ENCODE measurements around the gene ELP5. TPM values are rescaled to one million over a fixed set of nuclear protein-coding genes. Genes with fewer than 3 reads are reported as not detected.

The ELP5 gene
- polyA plus RNA-seq, 4 donors: 43.7 to 61.9 (median 50.9) TPM

DNA sequence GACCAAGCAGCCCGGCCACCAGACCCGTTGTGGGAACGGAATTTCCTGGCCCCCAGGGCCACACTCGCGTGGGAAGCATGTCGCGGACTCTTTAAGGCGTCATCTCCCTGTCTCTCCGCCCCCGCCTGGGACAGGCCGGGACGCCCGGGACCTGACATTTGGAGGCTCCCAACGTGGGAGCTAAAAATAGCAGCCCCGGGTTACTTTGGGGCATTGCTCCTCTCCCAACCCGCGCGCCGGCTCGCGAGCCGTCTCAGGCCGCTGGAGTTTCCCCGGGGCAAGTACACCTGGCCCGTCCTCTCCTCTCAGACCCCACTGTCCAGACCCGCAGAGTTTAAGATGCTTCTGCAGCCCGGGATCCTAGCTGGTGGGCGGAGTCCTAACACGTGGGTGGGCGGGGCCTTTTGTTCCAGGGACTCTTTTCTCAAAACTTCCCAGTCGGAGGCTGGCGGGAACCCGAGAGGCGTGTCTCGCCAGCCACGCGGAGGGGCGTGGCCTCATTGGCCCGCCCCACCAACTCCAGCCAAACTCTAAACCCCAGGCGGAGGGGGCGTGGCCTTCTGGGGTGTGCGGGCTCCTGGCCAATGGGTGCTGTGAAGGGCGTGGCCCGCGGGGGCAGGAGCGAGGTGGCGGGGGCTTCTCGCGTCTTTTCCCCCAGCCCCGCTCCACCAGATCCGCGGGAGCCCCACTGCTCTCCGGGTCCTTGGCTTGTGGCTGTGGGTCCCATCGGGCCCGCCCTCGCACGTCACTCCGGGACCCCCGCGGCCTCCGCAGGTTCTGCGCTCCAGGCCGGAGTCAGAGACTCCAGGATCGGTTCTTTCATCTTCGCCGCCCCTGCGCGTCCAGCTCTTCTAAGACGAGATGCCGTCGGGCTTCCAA lies 29.3 kb downstream of the ELP5 start, which contains the start of gene SLC2A4:
TSS of gene SLC2A4 (plus strand) at position 645 of the 879 bp plus-strand sequence. CDS start at position 862, 217 bp downstream.
- peak; percentile 82 to 95 (median 90) for DNase-seq (ENCODE audit: low read depth in 4 of 4, low spot score in 2 of 4)

- no peak for DNase-seq (ENCODE audit: low read depth in 4 of 4, low spot score in 2 of 4)
Observed at GRCh38 chr17:7281953-7282751, 30.1 kb downstream of the ELP5 start.

- DNase-seq (ENCODE audit: low read depth in 4 of 4, low spot score in 2 of 4): no peak
Observed at GRCh38 chr17:7282752-7283321, 30.8 kb downstream of the ELP5 start.

- no peak for DNase-seq (ENCODE audit: low read depth in 4 of 4, low spot score in 2 of 4)
Observed at GRCh38 chr17:7283471-7284216, 31.6 kb downstream of the ELP5 start.

DNA sequence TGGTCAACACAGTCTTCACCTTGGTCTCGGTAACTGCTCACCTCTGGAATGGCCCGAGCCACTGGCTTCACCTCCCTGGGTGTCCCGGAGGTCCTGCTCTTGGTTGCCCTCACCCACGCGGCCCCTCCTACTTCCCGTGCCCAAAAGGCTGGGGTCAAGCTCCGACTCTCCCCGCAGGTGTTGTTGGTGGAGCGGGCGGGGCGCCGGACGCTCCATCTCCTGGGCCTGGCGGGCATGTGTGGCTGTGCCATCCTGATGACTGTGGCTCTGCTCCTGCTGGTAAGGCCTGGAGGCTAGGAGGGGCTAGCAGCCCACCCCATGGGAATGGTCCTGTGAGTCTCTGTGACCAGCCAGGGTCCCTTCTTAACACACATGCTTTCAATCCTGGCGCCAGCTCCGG lies 32.9 kb downstream of the ELP5 start:
- DNase-seq (ENCODE audit: low read depth in 4 of 4, low spot score in 2 of 4): no peak

- no peak for DNase-seq (ENCODE audit: low read depth in 4 of 4, low spot score in 2 of 4)
Observed at GRCh38 chr17:7285679-7286078, 33.7 kb downstream of the ELP5 start.

DNA sequence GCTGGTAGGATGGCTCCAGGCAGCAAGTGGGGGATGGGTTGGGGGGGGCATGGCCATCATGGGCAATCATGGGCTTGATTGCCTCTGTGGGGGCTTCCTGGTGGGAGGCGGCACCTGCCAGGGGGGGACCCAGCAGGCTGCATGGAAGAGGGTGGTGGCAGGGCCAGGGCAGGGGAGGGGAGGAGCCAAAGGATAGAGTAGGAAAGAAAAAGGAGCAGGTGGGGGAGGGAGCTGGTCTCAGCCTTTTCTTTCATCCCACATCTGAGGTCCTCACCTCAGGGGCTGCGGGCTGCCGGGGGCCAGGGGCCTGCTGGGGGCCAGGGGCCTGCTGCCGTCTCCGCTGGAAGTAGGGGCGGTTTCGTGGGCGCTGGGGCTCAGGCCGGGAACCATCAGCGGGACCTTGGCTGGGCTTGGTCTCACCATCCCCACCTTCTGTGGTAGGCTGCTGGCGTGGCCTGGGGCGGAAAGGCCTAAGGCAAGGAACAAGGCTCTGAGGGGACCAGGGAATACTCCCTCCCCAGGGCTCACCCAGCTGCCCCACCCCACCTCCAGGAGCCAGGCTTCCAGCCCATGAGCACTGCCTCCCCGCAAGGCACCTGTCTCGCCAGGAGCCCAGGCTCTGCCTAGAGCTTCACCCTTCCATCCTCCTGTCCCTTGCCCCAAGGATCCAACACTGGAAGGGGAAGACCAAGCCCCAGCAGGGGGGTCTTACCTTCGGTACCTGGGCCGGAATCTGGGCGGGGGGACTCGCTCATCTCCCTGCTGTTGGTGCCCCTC lies 37.4 kb downstream of the ELP5 start:
- DNase-seq (ENCODE audit: low read depth in 4 of 4, low spot score in 2 of 4): no peak

GRCh38 chr17:7290166-7290565 lies 38.2 kb downstream of the ELP5 start:
- no peak for DNase-seq (ENCODE audit: low read depth in 4 of 4, low spot score in 2 of 4)

DNA sequence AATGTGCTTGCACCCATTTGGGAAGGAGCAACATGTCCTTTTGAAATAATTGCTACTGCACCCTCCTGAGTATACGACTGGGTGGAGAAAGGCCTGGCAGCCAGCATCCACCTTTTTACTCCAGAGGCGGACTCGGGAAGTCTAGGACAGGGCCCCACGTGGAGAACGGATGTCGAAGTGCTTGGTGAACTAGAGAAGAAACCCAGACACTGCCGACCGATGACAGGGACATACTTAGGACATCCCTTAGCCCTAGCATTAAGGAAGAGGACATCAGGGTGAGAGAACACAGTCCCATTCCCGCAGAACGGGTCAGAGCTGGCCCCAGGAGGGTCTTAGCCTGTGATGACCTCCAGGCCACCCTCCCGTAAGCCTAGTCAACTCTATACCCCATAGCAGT lies 38.7 kb downstream of the ELP5 start:
- DNase-seq (ENCODE audit: low read depth in 4 of 4, low spot score in 2 of 4): no peak

DNA sequence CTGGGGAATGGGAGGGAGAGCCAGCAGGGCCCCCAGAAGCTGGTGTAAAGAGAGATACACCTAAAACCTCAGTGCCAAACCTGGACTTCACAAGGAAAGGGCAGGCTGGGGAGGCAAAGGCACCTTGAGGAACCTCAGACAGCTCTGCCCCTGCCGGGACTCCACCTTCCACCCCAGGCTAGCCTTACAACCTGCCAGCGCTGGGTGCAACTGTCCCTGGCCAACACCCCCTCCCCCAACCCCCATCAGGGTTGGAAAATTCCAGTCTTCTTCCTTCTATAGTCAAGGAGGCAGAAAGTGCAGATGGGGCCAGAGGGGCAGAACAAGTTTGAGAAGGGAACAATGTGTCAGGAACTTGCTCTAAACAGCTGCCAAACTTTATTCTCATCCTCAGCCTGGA lies 40.2 kb downstream of the ELP5 start:
- no peak for DNase-seq (ENCODE audit: low read depth in 4 of 4, low spot score in 2 of 4)

- no peak for DNase-seq (ENCODE audit: low read depth in 4 of 4, low spot score in 2 of 4)
Observed at GRCh38 chr17:7292729-7293128, 40.7 kb downstream of the ELP5 start.

- no peak for DNase-seq (ENCODE audit: low read depth in 4 of 4, low spot score in 2 of 4)
Observed at GRCh38 chr17:7293159-7293558, 41.1 kb downstream of the ELP5 start.

GRCh38 chr17:7293816-7294613 lies 42.0 kb downstream of the ELP5 start:
- no peak for DNase-seq (ENCODE audit: low read depth in 4 of 4, low spot score in 2 of 4)

DNA sequence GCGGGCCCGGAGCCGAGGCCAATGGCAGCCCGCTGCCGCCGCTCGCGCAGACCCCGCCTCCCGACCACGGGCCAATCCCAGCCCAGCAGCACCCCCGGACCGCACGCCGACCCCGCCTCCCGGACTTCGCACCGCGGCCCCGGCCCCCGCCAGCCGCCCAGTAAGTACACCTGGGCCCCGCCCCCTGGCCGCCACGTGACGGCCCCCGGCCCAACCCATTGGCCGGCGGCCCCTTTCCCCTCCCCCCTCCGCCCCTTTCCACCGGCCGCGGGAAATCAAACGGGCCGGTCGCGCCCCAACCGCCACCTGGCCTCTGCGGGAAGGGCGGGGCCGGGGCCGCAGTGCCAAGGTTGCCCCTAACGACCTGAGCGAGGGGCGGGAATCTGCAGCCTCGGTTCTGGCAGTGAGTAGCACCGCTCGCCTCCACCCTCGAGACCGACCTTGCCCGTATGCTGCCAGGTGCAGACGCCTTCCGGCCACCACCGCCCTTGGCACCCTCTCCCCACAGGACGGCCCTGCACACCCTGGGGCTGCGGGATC lies 42.7 kb downstream of the ELP5 start, which contains the start of gene YBX2:
TSS of gene YBX2 (minus strand) at position 26 of the 540 bp plus-strand sequence. CDS start 139 bp downstream, outside the sequence.
- no peak for DNase-seq (ENCODE audit: low read depth in 4 of 4, low spot score in 2 of 4)

DNA sequence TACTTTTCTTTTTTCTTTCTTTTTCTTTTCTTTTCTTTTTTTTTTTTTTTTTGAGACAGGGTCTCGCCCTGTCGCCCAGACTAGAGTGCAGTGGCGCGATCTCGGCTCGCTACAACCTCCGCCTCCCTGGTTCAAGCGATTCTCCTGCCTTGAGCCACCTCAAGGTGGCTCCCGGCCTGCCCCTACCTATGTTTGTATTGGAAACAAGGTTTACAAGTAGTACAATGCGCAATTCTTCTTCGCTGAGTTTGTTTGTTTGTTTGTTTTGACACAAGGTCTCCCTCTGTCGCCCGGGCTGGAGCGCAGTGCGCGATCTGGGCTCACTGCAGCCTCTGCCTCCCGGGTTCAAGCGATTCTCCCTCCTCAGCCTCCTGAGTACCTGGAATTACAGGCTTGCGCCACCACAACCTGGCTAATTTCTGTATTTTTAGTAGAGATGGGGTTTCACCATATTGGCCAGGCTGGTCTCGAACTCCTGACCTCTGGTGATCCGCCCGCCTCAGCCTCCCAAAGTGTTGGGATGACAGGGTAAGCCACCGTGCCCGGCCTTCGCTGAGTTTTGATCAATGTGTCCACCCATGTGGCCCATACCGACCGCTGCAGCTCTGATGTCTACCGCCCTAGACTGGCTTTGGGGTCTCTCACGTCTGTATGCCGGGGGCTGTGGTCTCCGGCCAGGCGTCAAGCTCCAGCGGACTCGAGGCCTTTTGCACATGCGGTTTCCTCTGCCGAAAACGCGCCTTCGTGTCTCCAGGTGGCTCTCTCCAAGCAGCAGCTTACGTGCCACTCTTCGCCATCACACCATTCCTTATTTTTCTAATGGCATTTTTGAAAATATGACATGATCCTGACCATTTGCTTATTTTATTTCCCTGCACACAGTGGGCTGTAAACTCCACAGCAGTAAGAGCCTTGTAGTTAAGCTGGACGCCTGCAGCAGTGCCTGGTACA lies 43.5 kb downstream of the ELP5 start:
- no peak for DNase-seq (ENCODE audit: low read depth in 4 of 4, low spot score in 2 of 4)

DNA sequence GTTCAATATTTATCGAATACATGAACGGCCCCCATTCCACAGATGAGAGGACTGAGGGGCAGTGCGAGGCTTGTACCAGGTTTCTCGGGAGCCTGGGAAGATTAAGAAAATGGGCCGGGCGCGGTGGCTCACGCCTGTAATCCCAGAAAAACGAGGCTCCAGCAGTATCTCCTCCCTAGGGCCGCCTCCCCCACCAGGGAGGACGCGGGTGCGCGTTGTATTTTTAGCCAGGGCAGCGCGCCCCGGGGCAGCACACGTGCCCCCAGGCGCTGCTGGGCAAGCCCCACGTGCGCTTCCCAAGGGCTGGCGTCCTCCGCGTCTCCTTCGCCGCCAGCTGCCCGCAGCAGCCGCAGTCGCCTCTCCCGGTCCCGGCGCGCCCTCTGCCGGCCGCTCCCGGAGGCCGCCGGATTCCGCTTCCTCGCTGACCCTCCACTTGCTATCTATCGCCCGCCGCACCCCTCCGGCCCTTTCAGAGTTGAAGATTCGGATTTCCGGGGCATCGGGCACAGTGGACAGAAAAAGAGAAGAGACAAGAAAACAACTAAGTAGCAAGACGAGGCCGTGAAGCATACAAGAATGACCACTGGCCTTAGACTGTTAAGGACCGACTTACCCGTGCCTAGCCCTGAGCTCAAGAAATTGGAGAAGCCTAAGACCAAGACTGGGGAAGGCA lies 44.3 kb downstream of the ELP5 start:
- DNase-seq (ENCODE audit: low read depth in 4 of 4, low spot score in 2 of 4): no peak

DNA sequence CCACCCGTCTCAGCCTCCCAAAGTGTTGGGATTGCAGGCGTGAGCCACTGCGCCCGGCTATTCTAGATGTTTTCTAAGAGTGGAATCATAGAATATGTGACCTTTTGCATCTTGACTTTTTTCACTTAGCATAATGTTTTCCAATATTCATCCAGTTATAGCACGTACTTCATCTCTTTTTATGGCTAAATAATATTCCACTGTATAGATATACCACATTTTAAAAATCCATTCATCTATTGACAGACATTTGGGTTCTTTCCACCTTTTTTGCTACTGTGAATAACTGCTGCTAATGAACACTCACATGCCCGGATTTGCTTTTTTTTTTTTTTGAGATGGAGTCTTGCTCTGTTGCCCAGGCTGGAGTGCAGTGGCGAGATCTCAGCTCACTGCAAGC lies 52.2 kb downstream of the ELP5 start:
- no peak for DNase-seq (ENCODE audit: low read depth in 4 of 4, low spot score in 2 of 4)
